Jurkat, Clone E6-1 (cell line): Measurements from ENCODE around the gene GPX2.
A peak's percentile ranks its signal among the peaks of the same experiment; 100 is the strongest.

Experiments used
- DNase-seq: peaks from one replicate; pipeline ENCODE4 v3.0.0-alpha.2; 2011; ENCODE audit warnings: low read depth, low spot score
- H3K4me3 ChIP-seq: 2 replicates; pipeline ENCODE4 v1.5.1; 2011; ENCODE audit warnings: mild to moderate bottlenecking, low read length, control low read depth, moderate library complexity

GPX2 gene

DNA sequence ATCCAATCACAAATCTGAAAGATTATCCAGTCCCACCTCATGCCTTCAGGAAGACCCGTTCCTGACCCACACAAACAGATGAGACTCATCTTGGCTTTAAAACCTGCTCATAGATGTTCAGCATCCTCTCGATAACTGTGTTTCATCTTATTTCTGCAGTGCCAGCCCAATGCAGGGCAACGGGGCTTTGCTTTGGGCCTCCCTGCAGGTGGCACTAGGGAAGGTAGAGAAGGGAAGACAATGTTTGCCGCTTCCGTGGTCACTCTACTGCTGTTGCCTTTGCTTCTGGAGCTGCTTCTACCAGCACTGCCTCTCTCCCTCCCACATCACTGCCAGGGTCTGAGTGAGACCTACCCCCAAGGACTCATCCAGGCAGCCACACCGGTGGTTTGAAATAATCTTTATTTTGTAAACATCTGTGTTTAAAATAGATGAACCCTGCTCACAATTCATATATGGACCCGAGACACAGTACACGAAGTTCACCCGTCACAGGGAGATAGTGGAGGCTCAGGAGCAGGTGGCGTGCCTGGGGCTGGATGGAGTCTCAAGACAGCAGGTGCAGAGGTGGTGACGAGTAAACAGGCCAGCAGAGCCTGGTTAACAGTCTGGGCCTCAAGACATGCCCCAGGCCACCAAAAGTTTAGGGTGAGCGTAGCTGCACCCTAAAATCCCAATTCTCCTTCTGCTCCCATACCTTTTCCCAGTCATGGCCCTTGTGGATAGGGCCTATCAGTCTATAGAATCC is 3.1 kb upstream of the GPX2 start:
- no peak overlapping the region for H3K4me3 ChIP-seq
- no peak for DNase-seq

DNA sequence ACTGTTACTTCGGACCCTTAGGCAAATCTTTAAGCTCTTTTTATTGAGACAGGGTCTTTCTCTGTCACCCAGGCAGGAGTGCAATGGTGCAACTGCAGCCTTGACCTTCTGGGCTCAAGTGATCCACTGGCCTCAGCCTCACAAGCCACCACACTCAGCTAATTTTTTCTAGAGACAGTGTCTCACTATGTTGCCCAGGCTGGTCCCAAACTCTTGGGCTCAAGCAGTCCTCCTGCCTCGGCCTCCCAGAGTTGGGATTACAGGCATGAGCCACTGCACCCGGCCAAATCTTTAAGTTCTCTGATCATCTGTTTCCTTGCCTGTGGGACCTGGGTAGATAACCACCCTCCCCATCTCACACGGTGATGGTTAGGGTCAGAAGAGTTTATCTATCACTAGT is 2.3 kb upstream of the GPX2 start:
- no peak for DNase-seq
- no peak overlapping the region for H3K4me3 ChIP-seq

DNA sequence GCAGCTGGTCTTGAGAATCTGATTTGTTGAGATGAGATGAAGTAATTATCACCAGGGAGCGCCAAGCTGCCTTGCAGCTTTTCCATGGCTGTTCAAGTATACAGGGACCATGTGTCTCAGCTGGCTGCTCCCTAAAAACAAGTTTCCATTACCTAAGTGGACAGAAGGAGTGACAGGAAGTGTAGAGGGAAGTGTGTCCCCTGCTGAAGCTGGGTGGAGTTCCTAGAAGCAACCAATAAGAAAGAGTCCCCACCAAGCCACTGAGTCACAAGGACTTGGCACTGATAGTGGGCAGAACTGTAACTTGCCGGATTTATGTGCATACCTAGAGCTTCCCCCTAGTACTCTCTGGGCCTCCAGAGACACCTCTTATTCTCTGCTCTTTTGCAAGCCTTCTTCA is 1.5 kb upstream of the GPX2 start:
- DNase-seq, result no peak
- no peak overlapping the region for H3K4me3 ChIP-seq

DNA sequence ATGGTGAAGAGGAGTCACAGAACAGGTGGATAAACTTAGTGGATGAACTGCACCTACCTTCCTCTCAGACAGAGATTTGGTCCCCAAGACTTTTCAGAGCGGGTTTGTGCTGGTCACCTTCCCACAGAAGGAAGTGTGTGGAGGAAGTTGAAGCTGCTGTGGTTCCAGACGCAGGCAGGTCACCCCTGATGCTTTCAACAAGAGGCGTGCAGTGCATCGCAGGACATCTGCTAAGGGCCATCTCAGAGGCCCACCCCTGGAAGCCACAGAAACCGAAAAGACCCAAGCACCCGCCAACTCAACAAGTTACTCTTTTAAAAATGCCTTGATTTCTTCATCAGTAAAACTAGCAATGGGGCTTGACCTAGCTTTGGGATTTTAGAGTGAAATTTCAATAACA is 1.0 kb upstream of the GPX2 start:
- no peak overlapping the region for H3K4me3 ChIP-seq
- DNase-seq, result no peak

DNA sequence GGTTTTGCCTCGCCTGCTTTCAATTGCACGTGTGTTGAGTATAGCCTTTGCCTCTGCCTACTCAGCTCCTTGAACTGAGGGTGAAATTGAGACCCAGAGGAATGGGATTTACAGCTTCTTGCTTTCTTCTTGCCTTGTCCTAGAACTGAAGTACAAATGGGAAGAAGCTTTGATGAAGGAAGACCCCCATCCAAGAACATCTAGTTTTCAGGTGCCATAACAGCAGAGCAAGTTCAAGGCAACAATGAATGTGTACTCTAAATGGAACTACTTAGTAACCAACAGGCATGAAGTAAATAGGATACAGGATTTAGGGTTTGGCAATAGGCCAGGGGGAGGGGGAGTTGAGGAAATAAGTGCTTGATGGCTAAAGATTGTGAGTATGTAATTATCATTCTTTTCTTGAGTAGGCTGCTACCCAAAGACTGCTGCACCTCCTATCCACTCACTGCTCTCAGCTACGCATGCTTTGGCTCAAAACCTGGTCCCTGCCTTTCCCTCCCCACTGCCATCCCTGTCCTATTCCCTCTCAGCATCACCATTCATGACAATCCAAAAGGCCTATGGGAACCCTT is 2.1 kb downstream of the GPX2 start:
- H3K4me3 ChIP-seq, result no peak overlapping the region
- DNase-seq, result peak; percentile 16

DNA sequence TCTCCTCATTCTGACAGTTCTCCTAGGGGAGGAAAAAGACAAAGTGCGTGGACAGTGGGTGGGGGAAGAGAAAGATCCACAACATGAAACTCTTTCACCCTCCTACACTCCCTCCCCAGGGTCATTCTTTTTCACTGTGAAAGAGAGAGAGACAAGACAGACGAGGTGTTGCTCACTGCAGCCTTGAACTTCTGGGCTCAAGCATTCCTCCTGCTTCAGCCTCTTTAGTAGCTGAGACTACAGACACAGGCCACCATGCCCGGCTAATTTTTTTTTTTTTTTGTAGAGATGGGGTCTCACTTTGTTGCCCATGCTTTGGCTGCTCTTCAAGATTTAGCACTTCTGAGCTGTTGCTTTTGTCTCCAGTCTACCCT is 2.7 kb downstream of the GPX2 start:
- DNase-seq, result no peak
- H3K4me3 ChIP-seq, result no peak overlapping the region

DNA sequence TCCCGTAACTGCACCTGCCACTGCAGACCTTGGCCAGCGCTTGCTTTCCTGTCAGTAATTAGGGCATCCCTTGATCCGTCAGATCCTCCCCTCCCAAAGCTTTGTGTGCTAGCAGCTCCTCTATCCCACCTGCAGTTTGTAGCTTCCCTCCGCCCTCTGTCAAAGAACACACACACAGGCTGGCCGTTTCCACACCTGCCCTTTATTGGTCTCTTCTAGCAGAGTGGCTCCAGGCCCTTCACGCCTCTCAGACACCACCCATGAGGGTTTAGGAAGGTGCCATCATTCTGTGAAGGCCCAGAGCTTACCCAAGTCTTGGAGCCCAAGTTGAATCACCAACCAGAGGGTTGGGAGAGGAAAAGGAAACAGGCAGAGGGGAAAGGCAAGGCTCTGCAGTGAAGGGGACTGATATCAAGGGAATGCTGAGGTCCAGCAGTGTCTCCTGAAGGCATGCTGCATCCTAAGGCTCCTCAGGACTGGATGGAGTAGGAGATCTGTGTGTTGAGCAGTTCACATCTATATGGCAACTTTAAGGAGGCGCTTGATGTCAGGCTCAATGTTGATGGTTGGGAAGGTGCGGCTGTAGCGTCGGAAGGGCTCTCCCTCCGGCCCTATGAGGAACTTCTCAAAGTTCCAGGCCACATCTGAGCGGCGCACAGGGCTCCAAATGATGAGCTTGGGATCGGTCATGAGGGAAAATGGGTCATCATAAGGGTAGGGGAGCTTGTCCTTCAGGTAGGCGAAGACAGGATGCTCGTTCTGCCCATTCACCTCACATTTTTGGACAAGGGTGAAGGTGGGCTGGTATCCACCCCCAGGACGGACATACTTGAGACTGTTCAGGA is 3.4 kb downstream of the GPX2 start:
- H3K4me3 ChIP-seq, result no peak overlapping the region
- DNase-seq, result no peak

DNA sequence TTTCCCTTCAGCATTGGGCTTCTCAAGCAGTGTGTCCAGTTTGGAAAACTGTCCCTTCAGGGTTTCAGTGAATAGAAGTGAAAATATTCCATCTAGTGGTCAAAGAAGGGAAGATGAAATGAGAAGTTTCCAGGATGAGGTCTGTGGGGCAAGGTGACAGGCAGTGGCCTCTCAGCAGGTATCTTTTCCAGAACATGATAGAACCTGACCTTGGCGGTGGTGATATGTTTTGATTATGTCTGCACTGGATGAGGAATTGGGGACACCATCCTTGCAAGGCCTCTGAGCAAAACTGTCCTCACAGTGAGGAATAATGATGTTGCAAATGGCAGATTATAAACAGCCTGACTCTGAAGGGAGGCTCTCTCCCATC is 4.7 kb downstream of the GPX2 start:
- DNase-seq, result no peak

DNA sequence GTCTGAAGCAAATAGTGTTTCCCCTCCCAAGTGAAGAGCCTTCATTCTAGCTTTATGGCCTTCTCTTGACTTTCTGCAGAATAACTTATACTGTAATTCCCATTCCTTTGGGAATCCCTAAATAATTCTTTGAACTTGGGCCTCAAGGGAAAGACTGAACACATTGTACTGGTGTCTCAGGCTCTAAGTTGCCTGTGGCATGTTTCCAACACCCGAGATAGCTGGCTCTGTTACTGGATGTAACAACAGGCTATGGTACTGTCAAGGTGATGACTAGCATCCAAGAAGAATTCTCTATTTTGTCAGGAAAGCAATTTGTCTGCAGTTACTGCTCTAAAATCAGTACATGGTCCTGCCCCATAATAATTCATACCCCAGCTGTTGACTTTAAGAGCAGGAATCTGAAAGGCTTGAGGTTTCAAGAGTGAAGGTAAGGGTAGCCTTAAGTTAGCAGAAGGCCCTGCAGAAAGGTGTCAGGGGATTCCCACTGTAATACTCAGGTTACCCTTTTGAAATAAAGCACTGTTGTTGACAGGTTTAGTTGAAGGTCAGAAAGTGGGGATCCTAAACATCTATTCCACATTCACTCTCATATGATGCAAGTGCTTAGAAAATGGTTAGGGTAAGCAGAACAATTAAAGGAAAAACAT is 5.2 kb downstream of the GPX2 start:
- no peak for DNase-seq
- H3K4me3 ChIP-seq, result no peak overlapping the region

More for the DNA sequence above, 4.7 kb downstream of the GPX2 start:
- no peak overlapping the region for H3K4me3 ChIP-seq

DNA sequence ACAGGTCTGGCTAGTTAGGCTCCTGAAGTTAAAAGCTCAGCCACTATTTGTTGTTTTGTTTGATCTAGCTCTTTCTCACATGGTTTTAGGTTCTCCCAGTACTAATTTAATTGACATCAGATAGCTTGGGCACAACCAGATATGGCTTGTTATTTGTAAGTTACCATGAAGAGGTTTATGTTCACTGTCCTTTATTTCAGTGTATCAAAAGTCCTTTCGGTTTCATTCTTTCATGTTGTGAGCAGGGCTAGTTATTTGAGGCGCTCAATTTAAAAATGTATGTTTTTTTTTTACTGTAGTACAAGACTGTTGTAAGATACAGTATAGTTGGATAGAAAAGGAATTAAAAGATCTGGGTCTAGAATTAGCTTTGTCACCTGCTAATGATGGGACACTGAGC is 7.0 kb downstream of the GPX2 start:
- H3K4me3 ChIP-seq, result no peak overlapping the region
- no peak for DNase-seq

DNA sequence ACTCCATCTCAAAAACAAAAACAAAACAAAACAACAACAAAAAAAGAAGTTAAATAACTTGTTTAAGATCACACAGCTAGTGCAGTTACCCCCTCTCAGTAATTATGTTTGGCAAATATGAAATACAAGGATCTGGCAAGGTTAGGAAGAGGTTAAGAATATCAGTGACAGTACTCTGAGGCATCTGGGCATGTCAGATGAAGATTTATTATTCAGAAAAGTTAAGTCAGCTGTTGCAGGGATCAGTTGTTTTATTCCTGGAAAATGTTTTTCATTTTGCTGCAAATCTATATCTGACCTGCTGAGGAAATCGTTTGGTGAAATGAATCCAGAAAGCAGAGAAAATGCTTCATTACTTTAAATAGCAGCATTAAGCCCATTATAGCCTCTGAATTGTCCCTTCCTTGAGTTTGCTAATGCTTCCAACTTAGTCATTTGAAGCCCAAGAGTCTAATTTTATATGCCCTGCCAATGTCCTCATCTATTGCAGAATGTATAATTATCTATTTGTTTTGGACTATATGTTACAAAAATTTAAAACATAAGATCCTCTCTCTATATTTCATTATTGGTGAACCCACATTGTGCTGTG is 8.1 kb downstream of the GPX2 start:
- no peak for DNase-seq

DNA sequence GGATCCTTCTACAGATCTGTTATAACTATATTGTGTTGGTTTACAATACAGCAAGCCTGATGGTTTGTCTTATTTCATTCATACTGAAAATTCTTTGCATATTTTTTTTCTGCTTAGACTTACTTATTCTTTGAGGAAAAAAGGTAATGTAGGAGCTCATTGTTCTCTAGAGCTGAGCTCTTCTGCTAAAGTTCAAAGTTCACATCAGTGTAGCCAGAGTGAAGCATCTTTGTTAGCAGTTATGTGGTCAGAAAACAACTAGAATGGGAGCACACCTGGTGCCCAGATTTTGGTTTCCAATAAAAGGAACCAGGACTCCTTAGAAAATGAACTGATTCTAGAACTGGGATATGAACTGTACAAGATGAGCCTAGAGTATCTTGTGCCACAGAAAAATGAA is 10.3 kb downstream of the GPX2 start:
- no peak overlapping the region for H3K4me3 ChIP-seq
- no peak for DNase-seq

More for the DNA sequence above, 8.1 kb downstream of the GPX2 start:
- H3K4me3 ChIP-seq, result no peak overlapping the region

DNA sequence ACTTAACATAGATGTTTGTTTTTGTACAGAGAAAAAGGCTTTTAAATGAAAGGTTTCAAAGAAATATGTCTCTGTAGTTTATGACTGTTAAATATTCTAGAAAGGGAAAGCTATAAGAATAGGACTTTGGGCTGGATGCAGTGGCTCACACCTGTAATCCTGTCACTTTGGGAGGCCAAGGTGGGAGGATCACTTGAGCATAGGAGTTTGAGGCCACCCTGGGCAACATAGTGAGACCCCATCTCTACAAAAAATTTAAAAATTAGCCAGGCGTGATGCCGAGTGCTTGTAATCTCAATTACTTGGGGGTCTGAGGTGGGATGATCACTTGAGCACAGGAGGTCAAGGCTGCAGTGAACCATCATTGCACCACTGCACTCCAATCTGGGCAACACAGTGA is 11.4 kb downstream of the GPX2 start:
- no peak for DNase-seq
- no peak overlapping the region for H3K4me3 ChIP-seq

DNA sequence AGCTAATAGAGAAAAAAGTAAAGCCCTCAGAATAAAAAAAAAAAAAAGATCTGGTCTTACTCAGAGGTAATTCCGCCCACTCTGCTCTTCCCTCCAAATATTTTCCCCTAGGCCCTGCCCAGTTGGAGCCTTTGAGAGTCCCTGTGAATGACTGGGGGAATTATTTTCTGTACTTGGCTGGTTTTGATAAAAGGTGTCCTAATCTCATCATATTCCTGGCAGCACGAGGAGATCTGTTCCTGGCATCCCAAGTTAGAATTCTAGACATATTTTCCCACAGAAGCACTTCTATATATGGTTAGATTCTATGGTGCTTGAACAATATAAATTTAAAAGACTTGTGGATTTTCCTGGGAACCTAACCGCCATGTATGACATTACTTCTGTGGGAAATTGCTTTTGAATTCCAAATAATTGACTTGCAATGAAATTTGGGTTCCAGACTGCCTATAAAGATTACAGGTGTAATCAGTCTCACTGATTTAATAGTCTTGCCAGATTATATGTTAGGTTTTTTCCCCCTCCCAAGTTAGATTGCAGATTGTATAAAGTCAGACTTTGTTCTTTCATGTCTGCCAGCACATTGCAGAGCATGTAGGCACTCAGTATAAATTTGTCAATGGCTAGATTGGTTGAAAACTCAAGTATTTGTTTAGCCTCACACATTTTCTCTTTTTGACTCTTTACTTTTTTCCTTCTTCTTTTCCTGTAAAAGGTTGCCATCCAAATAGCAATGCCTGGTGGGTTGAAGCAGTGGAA is 12.3 kb downstream of the GPX2 start:
- DNase-seq, result no peak
- H3K4me3 ChIP-seq, result no peak overlapping the region

DNA sequence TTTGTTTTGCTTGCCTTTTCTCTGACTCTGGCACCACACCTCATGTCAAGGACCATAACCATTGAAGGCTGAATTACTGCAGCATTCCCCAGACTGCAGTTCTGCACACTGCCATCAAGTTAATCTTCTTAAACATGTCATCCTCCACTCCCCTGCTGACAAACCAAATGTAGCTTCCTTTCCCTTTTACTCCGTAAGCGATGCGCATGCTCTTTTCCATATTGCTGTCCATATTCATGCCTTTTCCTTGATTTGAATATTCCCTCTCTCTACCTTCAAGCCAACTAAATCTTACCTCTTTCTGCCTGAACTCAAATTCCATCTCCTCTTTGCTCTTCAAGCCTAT is 13.6 kb downstream of the GPX2 start:
- no peak overlapping the region for H3K4me3 ChIP-seq
- DNase-seq, result no peak

DNA sequence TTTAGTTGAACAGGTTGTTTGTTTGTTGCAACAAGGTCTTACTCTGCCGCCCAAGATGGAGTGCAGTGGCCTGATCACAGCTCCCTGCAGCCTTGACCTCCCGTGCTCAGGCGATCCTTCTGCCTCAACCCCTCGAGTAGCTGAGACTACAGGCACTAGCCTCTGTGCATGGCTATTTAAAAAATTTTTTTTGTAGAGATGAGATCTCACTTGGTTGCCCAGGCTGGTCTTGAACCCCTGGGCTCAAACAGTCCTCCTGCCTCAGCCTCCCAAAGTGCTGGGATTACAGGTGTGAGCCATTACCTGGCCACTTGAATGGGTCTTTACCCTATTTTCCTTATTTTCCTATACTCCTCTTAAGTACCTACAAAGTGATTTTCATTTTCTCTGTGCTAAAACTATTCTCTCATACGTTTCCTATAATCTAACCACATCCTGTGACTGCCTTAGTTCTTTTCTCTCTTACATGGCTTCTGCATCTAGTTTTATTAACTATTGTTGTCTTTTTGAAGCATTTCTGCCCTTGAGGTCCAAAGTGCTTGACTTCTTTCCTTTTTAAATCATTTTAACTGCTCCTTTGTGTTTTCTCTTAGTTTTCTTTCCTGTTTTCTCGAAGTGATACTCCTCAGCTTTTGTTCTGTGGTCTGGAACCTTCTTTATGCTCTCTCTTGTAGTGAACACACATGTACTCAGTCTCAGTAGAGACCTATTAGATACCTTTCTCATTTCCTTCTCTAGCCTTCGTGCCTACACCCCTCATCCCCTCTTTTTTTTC is 14.1 kb downstream of the GPX2 start:
- peak; percentile 83 for DNase-seq
- no peak overlapping the region for H3K4me3 ChIP-seq

DNA sequence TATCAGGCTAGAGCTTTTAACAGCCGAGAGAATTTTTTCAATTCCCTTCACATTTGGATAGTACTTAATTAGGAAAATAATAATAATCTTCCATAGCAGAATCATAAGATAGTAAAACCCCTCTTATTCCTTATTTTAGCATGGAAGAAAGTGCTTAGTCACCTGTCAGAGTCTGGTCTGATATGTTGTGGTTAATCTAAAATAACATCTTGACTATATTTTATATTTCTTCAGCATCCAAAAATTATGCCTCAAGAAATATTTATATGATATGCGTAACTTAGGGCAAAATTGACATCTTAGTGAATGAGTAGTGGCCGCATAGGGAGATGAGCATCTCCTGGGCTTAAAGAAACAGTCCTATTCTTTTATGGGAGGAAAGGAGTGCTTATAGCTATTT is 15.5 kb downstream of the GPX2 start:
- H3K4me3 ChIP-seq, result no peak overlapping the region
- no peak for DNase-seq

DNA sequence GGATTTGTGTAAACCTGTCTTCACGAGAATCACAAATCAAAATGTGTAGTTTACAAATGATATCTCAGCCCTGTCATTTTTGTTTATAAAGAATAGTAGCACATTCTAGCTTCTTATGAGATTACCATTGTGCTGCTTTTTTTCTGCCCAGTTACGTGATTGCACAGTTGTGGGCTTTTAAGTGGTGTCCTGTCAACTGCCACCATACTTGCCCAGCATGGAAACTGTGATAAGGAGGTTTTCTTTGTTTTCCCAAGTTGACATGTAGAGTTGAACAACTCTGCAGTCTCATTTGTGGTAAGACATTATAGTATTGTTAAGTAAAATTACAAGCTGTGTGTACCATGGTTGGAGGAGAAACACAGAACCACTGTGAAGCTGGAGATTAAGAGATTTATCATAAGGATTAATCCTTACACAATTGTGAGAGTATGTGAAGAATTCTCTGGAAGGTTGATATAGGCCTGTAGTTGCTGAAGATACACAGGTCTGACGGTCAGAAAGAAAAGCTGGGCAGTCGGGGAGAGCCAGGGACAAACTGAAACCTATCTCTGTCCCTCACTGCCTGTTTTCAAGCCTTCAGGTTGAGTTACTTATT is 16.0 kb downstream of the GPX2 start:
- H3K4me3 ChIP-seq, result no peak overlapping the region
- peak; percentile 56 for DNase-seq
